HG03066 (cell line): Measurements from ENCODE around the gene PRKCA.
"Not testable (repeated sequence)": the region's sequence is repeated elsewhere in the genome, so short reads cannot be mapped to it uniquely, and the experiment has no call there.

Source experiments
- ATAC-seq: cut with Tn5 transposase; IDR thresholded peaks from one replicate; pipeline ENCODE4 v1.9.1; 2021; ENCODE audit warnings: low read depth; ENCODE audit not compliant: unreplicated experiment

Gene PRKCA

GRCh38 chr17:66451188-66452149, 149.1 kb downstream of the PRKCA start:
- no peak for ATAC-seq

GRCh38 chr17:66455060-66455459, 152.6 kb downstream of the PRKCA start:
- no peak for ATAC-seq

GRCh38 chr17:66457499-66457898, 155.1 kb downstream of the PRKCA start:
- not testable (repeated sequence) for ATAC-seq

- ATAC-seq = no peak
These were observed 156.4 kb downstream of the PRKCA start for GRCh38 chr17:66458782-66459181.

GRCh38 chr17:66459811-66460270, 157.4 kb downstream of the PRKCA start:
- no peak for ATAC-seq

- ATAC-seq = no peak
These were observed 158.1 kb downstream of the PRKCA start for GRCh38 chr17:66460558-66460957.

- no peak for ATAC-seq
These were observed 159.1 kb downstream of the PRKCA start for GRCh38 chr17:66461343-66461995.

GRCh38 chr17:66462010-66462409, 159.6 kb downstream of the PRKCA start:
- no peak for ATAC-seq

GRCh38 chr17:66464921-66465320, 162.5 kb downstream of the PRKCA start:
- no peak for ATAC-seq

GRCh38 chr17:66465701-66466100, 163.3 kb downstream of the PRKCA start:
- ATAC-seq = no peak

GRCh38 chr17:66466106-66466820, 163.8 kb downstream of the PRKCA start:
- ATAC-seq = no peak

- no peak for ATAC-seq
These were observed 164.5 kb downstream of the PRKCA start for GRCh38 chr17:66466840-66467367.

- no peak for ATAC-seq
These were observed 165.4 kb downstream of the PRKCA start for GRCh38 chr17:66467766-66468165.

GRCh38 chr17:66468241-66469087, 166.1 kb downstream of the PRKCA start:
- ATAC-seq = no peak

- ATAC-seq = no peak
These were observed 166.7 kb downstream of the PRKCA start for GRCh38 chr17:66469088-66469442.

GRCh38 chr17:66469461-66469860, 167.0 kb downstream of the PRKCA start:
- ATAC-seq = no peak

GRCh38 chr17:66469890-66470289, 167.5 kb downstream of the PRKCA start:
- no peak for ATAC-seq

GRCh38 chr17:66472123-66472522, 169.7 kb downstream of the PRKCA start:
- ATAC-seq = no peak

GRCh38 chr17:66474258-66474657, 171.8 kb downstream of the PRKCA start:
- ATAC-seq = no peak
